HUDEP-2 (cell line): ENCODE results near the gene ETF1.
A peak's percentile ranks its signal among the peaks of the same experiment; 100 is the strongest.

Experiments used
- DNase-seq, 76 experiments: peaks; one replicate each; lab custom pipeline; 2025; ENCODE audit not compliant: unreplicated experiment in 76 of 76; lab: John Stamatoyannopoulos, UW

The ETF1 gene

GRCh38 chr5:138542956-138543729, at the start of gene ETF1:
TSS of gene ETF1 (minus strand) at chr5:138543236. CDS start at chr5:138542918, 318 bp downstream.
- DNase-seq: peak; percentile 75 to 100 (median 99)

- no peak for DNase-seq
These were observed 45.2 kb upstream of the ETF1 start for GRCh38 chr5:138588013-138588788.

GRCh38 chr5:138585157-138585556, 42.1 kb upstream of the ETF1 start:
- DNase-seq: no peak

GRCh38 chr5:138583984-138584637, 41.1 kb upstream of the ETF1 start:
- no peak for DNase-seq

- no peak for DNase-seq
These were observed 39.9 kb upstream of the ETF1 start for GRCh38 chr5:138582959-138583358.

- no peak for DNase-seq
These were observed 37.7 kb upstream of the ETF1 start for GRCh38 chr5:138580777-138581176.

- DNase-seq: no peak
These were observed 37.0 kb upstream of the ETF1 start for GRCh38 chr5:138580001-138580400.

- DNase-seq: no peak
These were observed 36.5 kb upstream of the ETF1 start for GRCh38 chr5:138579517-138579863.

GRCh38 chr5:138577452-138577851, 34.4 kb upstream of the ETF1 start:
- no peak for DNase-seq

- DNase-seq: peak; percentile 79 to 100 (median 97)
These were observed 32.4 kb upstream of the ETF1 start, which contains the start of gene HSPA9 for GRCh38 chr5:138575194-138576015. TSS of gene HSPA9 (minus strand) at chr5:138575401. CDS start at chr5:138575318, 83 bp downstream.

GRCh38 chr5:138574744-138575193, 31.7 kb upstream of the ETF1 start:
- peak in 3 of 76 experiments; percentile 31 to 55 (median 35) for DNase-seq

GRCh38 chr5:138573949-138574670, 31.1 kb upstream of the ETF1 start:
- DNase-seq: no peak

- no peak for DNase-seq
These were observed 30.2 kb upstream of the ETF1 start for GRCh38 chr5:138573223-138573622.

GRCh38 chr5:138570871-138571270, 27.8 kb upstream of the ETF1 start:
- DNase-seq: no peak

- DNase-seq: no peak
These were observed 26.7 kb upstream of the ETF1 start for GRCh38 chr5:138569782-138570181.

GRCh38 chr5:138568061-138568824, 25.2 kb upstream of the ETF1 start:
- DNase-seq: no peak

GRCh38 chr5:138566792-138567191, 23.8 kb upstream of the ETF1 start:
- DNase-seq: no peak

- no peak for DNase-seq
These were observed 22.2 kb upstream of the ETF1 start for GRCh38 chr5:138565100-138565821.
